Activated naive CD4-positive, alpha-beta T cell treated with anti-CD3 and anti-CD28 coated beads, Interleukin-2, amount 50 U/mL, for 24 hours (primary cell): ENCODE data around the gene ACBD6.

Experiments
- H3K27ac Mint-ChIP-seq: one replicate; pipeline ENCODE4 v1.8.0; 2021; ENCODE audit warnings: mild to moderate bottlenecking, mixed read lengths
- H3K27me3 Mint-ChIP-seq: one replicate; pipeline ENCODE4 v1.8.0; 2021; ENCODE audit warnings: mixed read lengths
- H3K36me3 Mint-ChIP-seq: one replicate; pipeline ENCODE4 v1.8.0; 2021; ENCODE audit warnings: mixed read lengths
- H3K4me1 Mint-ChIP-seq: one replicate; pipeline ENCODE4 v1.8.0; 2021; ENCODE audit warnings: mixed read lengths
- H3K4me3 Mint-ChIP-seq: one replicate; pipeline ENCODE4 v1.8.0; 2021; ENCODE audit warnings: mild to moderate bottlenecking, mixed read lengths
- H3K9me3 Mint-ChIP-seq: one replicate; pipeline ENCODE4 v1.8.0; 2021; ENCODE audit warnings: mixed read lengths

Gene ACBD6

GRCh38 chr1:180251526-180252305 is 250.7 kb downstream of the ACBD6 start:
- H3K27ac Mint-ChIP-seq = no peak overlapping the region
- peaks cover 2% of the 10 kb centered on the region for H3K36me3 Mint-ChIP-seq
- peaks cover 24% of the 10 kb centered on the region for H3K27me3 Mint-ChIP-seq
- H3K4me3 Mint-ChIP-seq = no peak overlapping the region
- H3K9me3 Mint-ChIP-seq = no peaks in the 10 kb centered on the region
- no peaks in the 10 kb centered on the region for H3K4me1 Mint-ChIP-seq

- H3K4me1 Mint-ChIP-seq = no peaks in the 10 kb centered on the region
- no peak overlapping the region for H3K27ac Mint-ChIP-seq
- H3K27me3 Mint-ChIP-seq = peaks cover 24% of the 10 kb centered on the region
- no peaks in the 10 kb centered on the region for H3K9me3 Mint-ChIP-seq
- no peak overlapping the region for H3K4me3 Mint-ChIP-seq
- peaks cover 2% of the 10 kb centered on the region for H3K36me3 Mint-ChIP-seq
These were observed 251.4 kb downstream of the ACBD6 start for GRCh38 chr1:180250883-180251509.

- Mint-ChIP-seq H3K4me3 (no peak overlapping the region), H3K27ac (no peak overlapping the region), H3K27me3 (peaks cover 25% of the 10 kb centered on the region), H3K9me3 (no peaks in the 10 kb centered on the region), H3K36me3 (peaks cover 2% of the 10 kb centered on the region), H3K4me1 (no peaks in the 10 kb centered on the region)
These were observed 251.9 kb downstream of the ACBD6 start for GRCh38 chr1:180250499-180250770.

- peaks cover 2% of the 10 kb centered on the region for H3K36me3 Mint-ChIP-seq
These were observed 252.5 kb downstream of the ACBD6 start for GRCh38 chr1:180249725-180250498.

GRCh38 chr1:180248731-180249681 is 253.4 kb downstream of the ACBD6 start:
- Mint-ChIP-seq H3K4me1 (no peaks in the 10 kb centered on the region), H3K4me3 (no peak overlapping the region), H3K27ac (no peak overlapping the region), H3K9me3 (no peaks in the 10 kb centered on the region), H3K27me3 (peaks cover 30% of the 10 kb centered on the region), H3K36me3 (peaks cover 2% of the 10 kb centered on the region)

More at GRCh38 chr1:180249725-180250498, 252.5 kb downstream of the ACBD6 start:
- no peaks in the 10 kb centered on the region for H3K9me3 Mint-ChIP-seq
- no peaks in the 10 kb centered on the region for H3K4me1 Mint-ChIP-seq
- no peak overlapping the region for H3K4me3 Mint-ChIP-seq
- peaks cover 27% of the 10 kb centered on the region for H3K27me3 Mint-ChIP-seq
- no peak overlapping the region for H3K27ac Mint-ChIP-seq

- Mint-ChIP-seq H3K36me3 (peaks cover 2% of the 10 kb centered on the region), H3K27me3 (peaks cover 28% of the 10 kb centered on the region), H3K27ac (no peak overlapping the region), H3K4me3 (no peak overlapping the region), H3K9me3 (no peaks in the 10 kb centered on the region), H3K4me1 (no peaks in the 10 kb centered on the region)
These were observed 254.2 kb downstream of the ACBD6 start for GRCh38 chr1:180248176-180248575.

- H3K4me1 Mint-ChIP-seq = no peaks in the 10 kb centered on the region
- H3K9me3 Mint-ChIP-seq = no peaks in the 10 kb centered on the region
- no peak overlapping the region for H3K27ac Mint-ChIP-seq
- peaks cover 25% of the 10 kb centered on the region for H3K27me3 Mint-ChIP-seq
- no peak overlapping the region for H3K4me3 Mint-ChIP-seq
- H3K36me3 Mint-ChIP-seq = peaks cover 2% of the 10 kb centered on the region
These were observed 254.8 kb downstream of the ACBD6 start for GRCh38 chr1:180247580-180247979.

- H3K27me3 Mint-ChIP-seq = peaks cover 28% of the 10 kb centered on the region
- H3K4me3 Mint-ChIP-seq = no peak overlapping the region
These were observed 255.3 kb downstream of the ACBD6 start for GRCh38 chr1:180247061-180247460.

GRCh38 chr1:180246579-180246978 is 255.8 kb downstream of the ACBD6 start:
- Mint-ChIP-seq H3K27me3 (peaks cover 29% of the 10 kb centered on the region), H3K4me3 (no peak overlapping the region), H3K36me3 (peaks cover 2% of the 10 kb centered on the region), H3K4me1 (no peaks in the 10 kb centered on the region), H3K27ac (no peak overlapping the region), H3K9me3 (no peaks in the 10 kb centered on the region)

More at GRCh38 chr1:180247061-180247460, 255.3 kb downstream of the ACBD6 start:
- Mint-ChIP-seq H3K9me3 (no peaks in the 10 kb centered on the region), H3K4me1 (no peaks in the 10 kb centered on the region), H3K27ac (no peak overlapping the region), H3K36me3 (peaks cover 2% of the 10 kb centered on the region)

GRCh38 chr1:180244840-180245239 is 257.5 kb downstream of the ACBD6 start:
- no peaks in the 10 kb centered on the region for H3K36me3 Mint-ChIP-seq
- no peak overlapping the region for H3K4me3 Mint-ChIP-seq
- peaks cover 38% of the 10 kb centered on the region for H3K27me3 Mint-ChIP-seq
- H3K4me1 Mint-ChIP-seq = no peaks in the 10 kb centered on the region
- no peak overlapping the region for H3K27ac Mint-ChIP-seq
- no peaks in the 10 kb centered on the region for H3K9me3 Mint-ChIP-seq

GRCh38 chr1:180243517-180244221 is 258.7 kb downstream of the ACBD6 start:
- H3K9me3 Mint-ChIP-seq = no peaks in the 10 kb centered on the region
- H3K4me3 Mint-ChIP-seq = no peak overlapping the region
- H3K36me3 Mint-ChIP-seq = no peaks in the 10 kb centered on the region
- no peak overlapping the region for H3K27ac Mint-ChIP-seq
- peaks cover 41% of the 10 kb centered on the region for H3K27me3 Mint-ChIP-seq
- H3K4me1 Mint-ChIP-seq = no peaks in the 10 kb centered on the region

GRCh38 chr1:180241716-180242544 is 260.4 kb downstream of the ACBD6 start:
- H3K9me3 Mint-ChIP-seq = no peaks in the 10 kb centered on the region
- H3K27ac Mint-ChIP-seq = no peak overlapping the region
- peaks cover 52% of the 10 kb centered on the region for H3K27me3 Mint-ChIP-seq
- H3K4me3 Mint-ChIP-seq = no peak overlapping the region
- H3K4me1 Mint-ChIP-seq = peaks cover 4% of the 10 kb centered on the region
- H3K36me3 Mint-ChIP-seq = no peaks in the 10 kb centered on the region

- Mint-ChIP-seq H3K9me3 (no peaks in the 10 kb centered on the region), H3K27ac (no peak overlapping the region), H3K4me3 (no peak overlapping the region), H3K4me1 (peaks cover 24% of the 10 kb centered on the region), H3K36me3 (no peaks in the 10 kb centered on the region), H3K27me3 (peaks cover 66% of the 10 kb centered on the region)
These were observed 263.0 kb downstream of the ACBD6 start for GRCh38 chr1:180239145-180240096.
